Inflammatory macrophage treated with lipopolysaccharide for 1 hour (primary cell): ENCODE results near the gene C2CD2L.
"Not testable (repeated sequence)": the region's sequence is repeated elsewhere in the genome, so short reads cannot be mapped to it uniquely, and the experiment has no call there.

Source experiments
- DNase-seq, 2 donors: peaks; one replicate each; pipeline ENCODE4 v3.0.0-alpha.2; 2020 to 2022

The C2CD2L gene

GRCh38 chr11:119116235-119116594, 9.1 kb downstream of the C2CD2L start:
- no peak for DNase-seq

- DNase-seq, result no peak
Observed at GRCh38 chr11:119116601-119117000, 9.5 kb downstream of the C2CD2L start.

- peak; percentile 40 for DNase-seq
Observed at GRCh38 chr11:119117004-119117706, 10.0 kb downstream of the C2CD2L start.

GRCh38 chr11:119118227-119118626, 11.1 kb downstream of the C2CD2L start:
- DNase-seq, result no peak

GRCh38 chr11:119118946-119119345, 11.8 kb downstream of the C2CD2L start:
- no peak for DNase-seq

GRCh38 chr11:119120639-119121007, 13.5 kb downstream of the C2CD2L start:
- DNase-seq, result no peak

GRCh38 chr11:119121008-119121810, 14.1 kb downstream of the C2CD2L start, which contains the start of gene HINFP:
Gene HINFP, plus strand, starts transcription at chr11:119121580. Its CDS starts 5,365 bp downstream, at chr11:119126945.
- DNase-seq, result peak; percentile 99

- DNase-seq, result no peak
Observed at GRCh38 chr11:119121811-119122124, 14.6 kb downstream of the C2CD2L start.

GRCh38 chr11:119125821-119126220, 18.7 kb downstream of the C2CD2L start:
- DNase-seq, result no peak

GRCh38 chr11:119126675-119127268, 19.6 kb downstream of the C2CD2L start:
- no peak for DNase-seq

- no peak for DNase-seq
Observed at GRCh38 chr11:119130662-119131061, 23.5 kb downstream of the C2CD2L start.

- DNase-seq, result peak; percentile 47 to 68
Observed at GRCh38 chr11:119134389-119134978, 27.3 kb downstream of the C2CD2L start.

- DNase-seq, result not testable (repeated sequence)
Observed at GRCh38 chr11:119139276-119139675, 32.1 kb downstream of the C2CD2L start.

- DNase-seq, result peak; percentile 47 to 64
Observed at GRCh38 chr11:119144825-119145486, 37.8 kb downstream of the C2CD2L start.

- DNase-seq, result no peak
Observed at GRCh38 chr11:119145551-119145950, 38.4 kb downstream of the C2CD2L start.

- DNase-seq, result no peak
Observed at GRCh38 chr11:119147604-119148333, 40.6 kb downstream of the C2CD2L start.

GRCh38 chr11:119148720-119149017, 41.5 kb downstream of the C2CD2L start:
- DNase-seq, result no peak

- no peak for DNase-seq
Observed at GRCh38 chr11:119149018-119149785, 42.1 kb downstream of the C2CD2L start, which contains the start of gene ABCG4. Gene ABCG4, plus strand, starts transcription at chr11:119149052. Its CDS starts 914 bp downstream, at chr11:119149966.

- DNase-seq, result no peak
Observed at GRCh38 chr11:119149786-119150275, 42.7 kb downstream of the C2CD2L start.

- no peak for DNase-seq
Observed at GRCh38 chr11:119152043-119152442, 44.9 kb downstream of the C2CD2L start.

- DNase-seq, result no peak
Observed at GRCh38 chr11:119152604-119153003, 45.5 kb downstream of the C2CD2L start.
